Measurements from ENCODE around the gene CNTNAP2. TPM values are rescaled to one million over a fixed set of nuclear protein-coding genes. Genes with fewer than 3 reads are reported as not detected.

The CNTNAP2 gene
- total RNA-seq, 2 experiments from 2014 or later, result not detected

GRCh38 chr7:148011753-148012152, 1895.2 kb downstream of the CNTNAP2 start:
- H3K36me3 Mint-ChIP-seq, result no peaks in the 10 kb centered on the region
- intact Hi-C loops (cut with micrococcal nuclease), result no loop called here
- H3K27me3 Mint-ChIP-seq, result no peaks in the 10 kb centered on the region
- H3K9me3 Mint-ChIP-seq, result no peaks in the 10 kb centered on the region
- H3K4me3 Mint-ChIP-seq, result no peak overlapping the region
- no peak overlapping the region for H3K27ac Mint-ChIP-seq
- H3K4me1 Mint-ChIP-seq (ENCODE audit: low read depth), result no peaks in the 10 kb centered on the region
- DNase-seq, result no peak
- POLR2A ChIA-PET, result no interaction called here
- CTCF ChIA-PET, result no interaction called here

GRCh38 chr7:148014001-148014400, 1897.4 kb downstream of the CNTNAP2 start:
- H3K9me3 Mint-ChIP-seq, result no peaks in the 10 kb centered on the region
- no peaks in the 10 kb centered on the region for H3K27me3 Mint-ChIP-seq
- DNase-seq, result no peak
- H3K4me1 Mint-ChIP-seq (ENCODE audit: low read depth), result no peaks in the 10 kb centered on the region
- H3K36me3 Mint-ChIP-seq, result no peaks in the 10 kb centered on the region
- intact Hi-C loops (cut with micrococcal nuclease), result no loop called here
- H3K27ac Mint-ChIP-seq, result no peak overlapping the region
- POLR2A ChIA-PET, result no interaction called here
- no peak overlapping the region for H3K4me3 Mint-ChIP-seq
- CTCF ChIA-PET, result no interaction called here

- Mint-ChIP-seq H3K36me3 (no peaks in the 10 kb centered on the region), H3K4me1 (ENCODE audit: low read depth) (no peaks in the 10 kb centered on the region), H3K9me3 (no peaks in the 10 kb centered on the region), H3K27ac (no peak overlapping the region), H3K27me3 (no peaks in the 10 kb centered on the region), H3K4me3 (no peak overlapping the region)
- intact Hi-C loops (cut with micrococcal nuclease), result no loop called here
- ChIA-PET CTCF (no interaction called here), POLR2A (no interaction called here)
- no peak for DNase-seq
Observed at GRCh38 chr7:148014541-148014940, 1897.9 kb downstream of the CNTNAP2 start.

- Mint-ChIP-seq H3K9me3 (no peaks in the 10 kb centered on the region), H3K27me3 (no peaks in the 10 kb centered on the region), H3K4me3 (no peak overlapping the region), H3K4me1 (ENCODE audit: low read depth) (no peaks in the 10 kb centered on the region), H3K36me3 (no peaks in the 10 kb centered on the region), H3K27ac (no peak overlapping the region)
- intact Hi-C loops (cut with micrococcal nuclease), result no loop called here
- CTCF ChIA-PET, result no interaction called here
- POLR2A ChIA-PET, result no interaction called here
- no peak for DNase-seq
Observed at GRCh38 chr7:148017126-148017525, 1900.5 kb downstream of the CNTNAP2 start.

- H3K9me3 Mint-ChIP-seq, result no peaks in the 10 kb centered on the region
- no peaks in the 10 kb centered on the region for H3K27me3 Mint-ChIP-seq
- no peaks in the 10 kb centered on the region for H3K4me1 Mint-ChIP-seq (ENCODE audit: low read depth)
- intact Hi-C loops (cut with micrococcal nuclease), result no loop called here
- no peak overlapping the region for H3K4me3 Mint-ChIP-seq
- CTCF ChIA-PET, result no interaction called here
- no peak for DNase-seq
- no peaks in the 10 kb centered on the region for H3K36me3 Mint-ChIP-seq
- H3K27ac Mint-ChIP-seq, result no peak overlapping the region
- POLR2A ChIA-PET, result no interaction called here
Observed at GRCh38 chr7:148020679-148021078, 1904.1 kb downstream of the CNTNAP2 start.

- no peaks in the 10 kb centered on the region for H3K36me3 Mint-ChIP-seq
- H3K9me3 Mint-ChIP-seq, result no peaks in the 10 kb centered on the region
- intact Hi-C loops (cut with micrococcal nuclease), result no loop called here
- no peaks in the 10 kb centered on the region for H3K27me3 Mint-ChIP-seq
- no peak overlapping the region for H3K4me3 Mint-ChIP-seq
- H3K4me1 Mint-ChIP-seq (ENCODE audit: low read depth), result no peaks in the 10 kb centered on the region
- H3K27ac Mint-ChIP-seq, result no peak overlapping the region
- ChIA-PET POLR2A (no interaction called here), CTCF (no interaction called here)
- DNase-seq, result no peak
Observed at GRCh38 chr7:148021507-148022045, 1905.0 kb downstream of the CNTNAP2 start.

GRCh38 chr7:148022832-148023231, 1906.2 kb downstream of the CNTNAP2 start:
- no peaks in the 10 kb centered on the region for H3K4me1 Mint-ChIP-seq (ENCODE audit: low read depth)
- intact Hi-C loops (cut with micrococcal nuclease), result no loop called here
- DNase-seq, result no peak
- ChIA-PET CTCF (no interaction called here), POLR2A (no interaction called here)
- no peaks in the 10 kb centered on the region for H3K9me3 Mint-ChIP-seq
- no peak overlapping the region for H3K27ac Mint-ChIP-seq
- H3K4me3 Mint-ChIP-seq, result no peak overlapping the region
- no peaks in the 10 kb centered on the region for H3K27me3 Mint-ChIP-seq
- H3K36me3 Mint-ChIP-seq, result no peaks in the 10 kb centered on the region

GRCh38 chr7:148026713-148027112, 1910.1 kb downstream of the CNTNAP2 start:
- POLR2A ChIA-PET, result no interaction called here
- DNase-seq, result no peak
- intact Hi-C loops (cut with micrococcal nuclease), result no loop called here
- Mint-ChIP-seq H3K27me3 (no peaks in the 10 kb centered on the region), H3K36me3 (no peaks in the 10 kb centered on the region), H3K9me3 (no peaks in the 10 kb centered on the region), H3K4me3 (no peak overlapping the region), H3K27ac (no peak overlapping the region), H3K4me1 (ENCODE audit: low read depth) (no peaks in the 10 kb centered on the region)
- CTCF ChIA-PET, result no interaction called here

GRCh38 chr7:148028165-148028564, 1911.6 kb downstream of the CNTNAP2 start:
- POLR2A ChIA-PET, result no interaction called here
- Mint-ChIP-seq H3K27me3 (no peaks in the 10 kb centered on the region), H3K4me1 (ENCODE audit: low read depth) (no peaks in the 10 kb centered on the region), H3K27ac (no peak overlapping the region), H3K4me3 (no peak overlapping the region), H3K9me3 (no peaks in the 10 kb centered on the region), H3K36me3 (no peaks in the 10 kb centered on the region)
- intact Hi-C loops (cut with micrococcal nuclease), result no loop called here
- CTCF ChIA-PET, result no interaction called here
- DNase-seq, result no peak

- H3K4me1 Mint-ChIP-seq (ENCODE audit: low read depth), result no peaks in the 10 kb centered on the region
- no peak overlapping the region for H3K4me3 Mint-ChIP-seq
- ChIA-PET POLR2A (no interaction called here), CTCF (no interaction called here)
- no peaks in the 10 kb centered on the region for H3K36me3 Mint-ChIP-seq
- no peak for DNase-seq
- H3K27me3 Mint-ChIP-seq, result no peaks in the 10 kb centered on the region
- intact Hi-C loops (cut with micrococcal nuclease), result no loop called here
- H3K9me3 Mint-ChIP-seq, result no peaks in the 10 kb centered on the region
- no peak overlapping the region for H3K27ac Mint-ChIP-seq
Observed at GRCh38 chr7:148031019-148031418, 1914.4 kb downstream of the CNTNAP2 start.

GRCh38 chr7:148031811-148032210, 1915.2 kb downstream of the CNTNAP2 start:
- Mint-ChIP-seq H3K4me3 (no peak overlapping the region), H3K27ac (no peak overlapping the region), H3K36me3 (no peaks in the 10 kb centered on the region), H3K27me3 (no peaks in the 10 kb centered on the region), H3K9me3 (no peaks in the 10 kb centered on the region), H3K4me1 (ENCODE audit: low read depth) (no peaks in the 10 kb centered on the region)
- ChIA-PET POLR2A (no interaction called here), CTCF (no interaction called here)
- intact Hi-C loops (cut with micrococcal nuclease), result no loop called here
- no peak for DNase-seq

- H3K36me3 Mint-ChIP-seq, result no peaks in the 10 kb centered on the region
- POLR2A ChIA-PET, result no interaction called here
- CTCF ChIA-PET, result no interaction called here
Observed at GRCh38 chr7:148035950-148036349, 1919.3 kb downstream of the CNTNAP2 start.

GRCh38 chr7:148037044-148037443, 1920.4 kb downstream of the CNTNAP2 start:
- CTCF ChIA-PET, result no interaction called here
- DNase-seq, result no peak

More at GRCh38 chr7:148035950-148036349, 1919.3 kb downstream of the CNTNAP2 start:
- intact Hi-C loops (cut with micrococcal nuclease), result no loop called here
- Mint-ChIP-seq H3K27ac (no peak overlapping the region), H3K27me3 (no peaks in the 10 kb centered on the region), H3K9me3 (no peaks in the 10 kb centered on the region), H3K4me1 (ENCODE audit: low read depth) (no peaks in the 10 kb centered on the region), H3K4me3 (no peak overlapping the region)
- DNase-seq, result no peak

GRCh38 chr7:148041156-148041555, 1924.6 kb downstream of the CNTNAP2 start:
- no peak overlapping the region for H3K4me3 Mint-ChIP-seq
- no peaks in the 10 kb centered on the region for H3K9me3 Mint-ChIP-seq

More at GRCh38 chr7:148037044-148037443, 1920.4 kb downstream of the CNTNAP2 start:
- POLR2A ChIA-PET, result no interaction called here
- Mint-ChIP-seq H3K27ac (no peak overlapping the region), H3K27me3 (no peaks in the 10 kb centered on the region), H3K4me1 (ENCODE audit: low read depth) (no peaks in the 10 kb centered on the region), H3K36me3 (no peaks in the 10 kb centered on the region), H3K9me3 (no peaks in the 10 kb centered on the region), H3K4me3 (no peak overlapping the region)
- intact Hi-C loops (cut with micrococcal nuclease), result no loop called here

More at GRCh38 chr7:148041156-148041555, 1924.6 kb downstream of the CNTNAP2 start:
- intact Hi-C loops (cut with micrococcal nuclease), result no loop called here
- ChIA-PET POLR2A (no interaction called here), CTCF (no interaction called here)
- Mint-ChIP-seq H3K36me3 (no peaks in the 10 kb centered on the region), H3K27me3 (no peaks in the 10 kb centered on the region), H3K4me1 (ENCODE audit: low read depth) (no peaks in the 10 kb centered on the region), H3K27ac (no peak overlapping the region)
- DNase-seq, result no peak
